Glomerular visceral epithelial cell (primary cell): ENCODE measurements around the gene BACE1-AS.
"Not testable (repeated sequence)": the region's sequence is repeated elsewhere in the genome, so short reads cannot be mapped to it uniquely, and the experiment has no call there.

ENCODE experiments used
- DNase-seq: peaks from one replicate; pipeline ENCODE4 v3.0.0-alpha.2; 2016; ENCODE audit errors: extremely low spot score

Gene BACE1-AS

GRCh38 chr11:117290809-117291396 lies at the start of gene BACE1-AS:
TSS of gene BACE1-AS (plus strand) at chr11:117291346.
- no peak for DNase-seq

GRCh38 chr11:117248341-117248740 lies 42.8 kb upstream of the BACE1-AS start:
- DNase-seq: no peak

- DNase-seq: no peak
Observed at GRCh38 chr11:117249571-117249970, 41.6 kb upstream of the BACE1-AS start.

- no peak for DNase-seq
Observed at GRCh38 chr11:117251506-117251905, 39.6 kb upstream of the BACE1-AS start.

- no peak for DNase-seq
Observed at GRCh38 chr11:117255966-117256365, 35.2 kb upstream of the BACE1-AS start.

- DNase-seq: no peak
Observed at GRCh38 chr11:117256573-117256972, 34.6 kb upstream of the BACE1-AS start.

GRCh38 chr11:117258576-117258975 lies 32.6 kb upstream of the BACE1-AS start:
- DNase-seq: no peak

GRCh38 chr11:117259417-117259816 lies 31.7 kb upstream of the BACE1-AS start:
- DNase-seq: no peak

GRCh38 chr11:117264624-117265323 lies 26.4 kb upstream of the BACE1-AS start:
- not testable (repeated sequence) for DNase-seq

GRCh38 chr11:117265745-117266144 lies 25.4 kb upstream of the BACE1-AS start:
- DNase-seq: no peak

GRCh38 chr11:117269856-117270255 lies 21.3 kb upstream of the BACE1-AS start:
- no peak for DNase-seq

GRCh38 chr11:117271208-117271607 lies 19.9 kb upstream of the BACE1-AS start:
- no peak for DNase-seq

GRCh38 chr11:117272175-117272574 lies 19.0 kb upstream of the BACE1-AS start:
- DNase-seq: not testable (repeated sequence)

- peak; percentile 58 for DNase-seq
Observed at GRCh38 chr11:117273550-117274289, 17.4 kb upstream of the BACE1-AS start.

- no peak for DNase-seq
Observed at GRCh38 chr11:117278347-117278746, 12.8 kb upstream of the BACE1-AS start.

- DNase-seq: no peak
Observed at GRCh38 chr11:117279711-117280376, 11.3 kb upstream of the BACE1-AS start.

GRCh38 chr11:117281159-117281558 lies 10.0 kb upstream of the BACE1-AS start:
- peak; percentile 81 for DNase-seq

GRCh38 chr11:117281869-117282268 lies 9.3 kb upstream of the BACE1-AS start:
- DNase-seq: no peak

- DNase-seq: no peak
Observed at GRCh38 chr11:117282956-117283355, 8.2 kb upstream of the BACE1-AS start.

GRCh38 chr11:117284053-117284452 lies 7.1 kb upstream of the BACE1-AS start:
- no peak for DNase-seq

- no peak for DNase-seq
Observed at GRCh38 chr11:117286588-117286987, 4.6 kb upstream of the BACE1-AS start.

GRCh38 chr11:117287668-117288067 lies 3.5 kb upstream of the BACE1-AS start:
- no peak for DNase-seq
